Measurements from ENCODE around the gene SLC66A2. TPM values are rescaled to one million over a fixed set of nuclear protein-coding genes. Genes with fewer than 3 reads are reported as not detected.

Gene SLC66A2
- total and polyA plus RNA-seq, 3 donors from 2014 or later = 72.5 to 143 (median 87.0) TPM

DNA sequence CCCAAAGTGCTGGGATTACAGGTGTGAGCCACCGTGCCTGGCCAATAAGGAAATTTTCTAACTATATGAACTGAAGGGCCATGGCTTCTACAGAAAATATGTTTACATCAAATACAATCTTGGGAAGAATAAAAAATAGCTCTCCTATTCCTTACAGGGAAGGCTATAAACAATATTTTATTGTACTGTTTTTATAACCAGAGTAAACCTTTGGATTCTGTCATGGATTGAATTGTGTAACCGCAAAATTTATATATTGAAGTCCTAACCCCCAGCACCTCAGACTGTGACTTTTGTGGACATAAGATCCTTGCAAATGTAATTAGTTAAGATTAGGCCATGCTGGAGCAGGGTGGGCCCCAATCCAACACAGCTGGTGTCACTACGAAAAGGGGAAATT lies 21.3 kb upstream of the SLC66A2 start:
- intact Hi-C loops (cut with DNase I; ENCODE audit: low total_unique reads) = no loop called here

DNA sequence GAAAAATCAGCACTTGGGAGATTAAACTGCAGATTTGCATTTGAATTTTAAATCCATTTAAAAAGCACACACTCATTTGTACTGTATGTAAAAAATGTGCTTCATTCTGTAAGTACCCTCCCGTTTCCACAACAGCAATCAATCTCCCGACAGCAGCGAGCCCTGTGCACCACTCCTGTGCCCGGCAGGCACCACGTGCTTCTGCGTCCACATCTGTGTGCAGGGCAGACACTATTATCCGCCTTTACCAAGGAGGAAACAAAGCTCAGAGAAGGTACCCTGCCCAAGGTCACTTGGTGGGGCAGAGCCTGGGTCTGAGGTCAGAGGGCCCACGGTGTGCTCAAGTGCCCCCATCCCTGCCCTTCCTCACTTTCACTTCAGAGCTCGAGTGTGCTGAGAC lies 20.5 kb upstream of the SLC66A2 start:
- no peak overlapping the region for H3K27ac ChIP-seq
- no peak overlapping the region for H3K4me3 ChIP-seq
- no peak for DNase-seq
- H3K27me3 ChIP-seq = no peaks in the 10 kb centered on the region
- WGBS, 2 donors = 88 to 92% methylated on average over 9 of the region's 9 CpGs
- intact Hi-C loops (cut with DNase I; ENCODE audit: low total_unique reads) = no loop called here
- H3K36me3 ChIP-seq (ENCODE audit: low read depth, missing control alignments) = no peaks in the 10 kb centered on the region
- H3K4me1 ChIP-seq = no peaks in the 10 kb centered on the region
- H3K9me3 ChIP-seq = no peaks in the 10 kb centered on the region
- TF ChIP-seq POLR2A (IDR thresholded peaks at IDR 0.05) (no peak), CTCF (IDR thresholded peaks at IDR 0.05) (no peak)

More for the DNA sequence above, 21.3 kb upstream of the SLC66A2 start:
- no peaks in the 10 kb centered on the region for H3K27me3 ChIP-seq
- TF ChIP-seq CTCF (IDR thresholded peaks at IDR 0.05) (no peak), POLR2A (IDR thresholded peaks at IDR 0.05) (no peak)
- H3K4me1 ChIP-seq = no peaks in the 10 kb centered on the region
- WGBS, 2 donors = 92 to 97% methylated on average over 3 of the region's 3 CpGs
- H3K9me3 ChIP-seq = no peaks in the 10 kb centered on the region
- no peak overlapping the region for H3K4me3 ChIP-seq
- DNase-seq = no peak
- no peak overlapping the region for H3K27ac ChIP-seq
- H3K36me3 ChIP-seq (ENCODE audit: low read depth, missing control alignments) = no peaks in the 10 kb centered on the region

DNA sequence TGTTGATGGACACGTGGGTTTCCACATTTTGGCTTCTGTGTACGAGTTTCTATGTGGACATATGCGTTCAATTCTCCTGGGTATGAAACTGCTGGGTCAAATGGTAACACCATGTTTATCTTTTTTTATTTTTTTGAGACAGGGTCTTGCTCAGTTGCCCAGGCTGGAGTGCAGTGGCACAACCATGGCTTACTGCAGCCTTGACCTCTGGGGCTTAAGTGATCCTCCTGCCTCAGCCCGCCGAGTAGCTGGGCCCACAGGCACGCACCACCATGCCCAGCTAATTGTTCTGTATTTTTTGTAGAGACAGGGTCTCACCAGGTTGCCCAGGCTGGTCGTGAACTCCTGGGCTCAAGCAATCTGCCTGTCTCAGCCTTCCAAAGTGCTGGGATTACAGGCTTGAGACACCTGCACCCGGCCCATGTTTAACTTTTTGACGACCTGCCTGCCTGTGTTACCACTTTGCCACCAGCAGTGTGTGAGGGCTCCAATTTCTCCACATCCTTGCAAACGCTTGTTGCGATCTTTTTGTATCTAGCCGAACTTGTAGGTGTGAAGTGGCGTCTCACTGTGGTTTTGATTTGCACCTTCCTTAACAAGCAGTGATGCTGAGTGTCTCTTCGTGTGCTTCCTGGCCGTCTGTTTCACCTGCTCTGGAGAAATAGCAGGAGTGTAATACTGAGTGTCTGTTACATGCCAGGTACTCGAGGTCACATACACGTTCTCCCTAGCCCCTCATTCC lies 19.9 kb upstream of the SLC66A2 start:
- Histone ChIP-seq H3K4me3 (no peak overlapping the region), H3K36me3 (ENCODE audit: low read depth, missing control alignments) (no peaks in the 10 kb centered on the region), H3K27ac (no peak overlapping the region), H3K4me1 (no peaks in the 10 kb centered on the region), H3K9me3 (no peaks in the 10 kb centered on the region), H3K27me3 (no peaks in the 10 kb centered on the region)
- no peak for DNase-seq
- intact Hi-C loops (cut with DNase I; ENCODE audit: low total_unique reads) = no loop called here
- WGBS, 2 donors = 89 to 91% methylated on average over 16 to 17 of the region's 17 CpGs
- TF ChIP-seq POLR2A (IDR thresholded peaks at IDR 0.05) = no peak
- no peak for TF ChIP-seq CTCF (IDR thresholded peaks at IDR 0.05)

DNA sequence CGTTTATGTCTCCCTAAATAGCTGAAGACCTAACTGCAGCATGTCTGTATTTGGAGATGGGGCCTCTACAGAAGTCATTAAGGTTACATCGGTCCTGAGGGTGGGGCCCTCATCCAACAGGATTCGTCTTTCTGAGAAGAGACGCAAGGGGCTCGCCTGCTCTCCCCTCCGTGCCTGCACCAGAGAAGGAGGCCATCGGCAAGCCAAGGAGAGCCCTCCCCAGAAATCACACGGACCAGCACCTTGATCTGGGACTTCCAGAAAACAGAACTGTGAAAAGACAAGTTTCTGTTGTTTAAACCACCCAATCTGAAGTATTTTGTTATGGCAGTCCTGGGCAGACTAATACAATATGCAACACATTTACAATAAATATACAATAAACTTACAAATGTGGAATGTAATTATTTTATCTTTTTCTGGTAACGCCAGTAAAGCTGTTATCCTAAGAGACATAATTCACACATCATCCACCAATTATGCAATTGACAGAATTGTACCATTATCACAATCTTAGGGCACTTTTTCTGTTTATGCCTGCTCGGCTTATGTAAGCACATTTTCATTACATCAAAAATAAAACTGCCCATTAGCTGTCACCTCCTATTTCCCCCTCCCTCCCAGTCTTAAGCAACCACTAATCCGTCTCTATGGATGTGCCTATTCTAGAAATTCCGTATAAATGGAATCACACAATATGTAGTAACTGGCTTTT lies 19.1 kb upstream of the SLC66A2 start:
- no peaks in the 10 kb centered on the region for H3K36me3 ChIP-seq (ENCODE audit: low read depth, missing control alignments)
- intact Hi-C loops (cut with DNase I; ENCODE audit: low total_unique reads) = no loop called here
- no peak overlapping the region for H3K27ac ChIP-seq
- no peak overlapping the region for H3K4me3 ChIP-seq
- TF ChIP-seq CTCF (IDR thresholded peaks at IDR 0.05) = no peak
- no peak for TF ChIP-seq POLR2A (IDR thresholded peaks at IDR 0.05)
- no peak for DNase-seq
- no peaks in the 10 kb centered on the region for H3K4me1 ChIP-seq
- no peaks in the 10 kb centered on the region for H3K27me3 ChIP-seq
- 86 to 87% methylated on average over 12 of the region's 12 CpGs for WGBS, 2 donors
- no peaks in the 10 kb centered on the region for H3K9me3 ChIP-seq

Data from testis (tissue), 3 donors.